Tibial nerve (tissue), 4 donors: Measurements from ENCODE around the gene NACC1. TPM values are rescaled to one million over a fixed set of nuclear protein-coding genes. Genes with fewer than 3 reads are reported as not detected.

Experiments
- DNase-seq, 2 donors: peaks; one replicate each; pipeline ENCODE4 v3.0.0-alpha.2; 2019; ENCODE audit warnings: low spot score in 2 of 2
- H3K27ac ChIP-seq, 4 donors: fragments of 200-600 bp; sonication (generic) in 3 of 4; one replicate each; pipeline ENCODE4 v1.5.1; 2017 to 2019; ENCODE audit warnings: mild to moderate bottlenecking in 1 of 4
- H3K27me3 ChIP-seq, 2 donors: fragments of 200-600 bp; sonication (generic) in 1 of 2; one replicate each; pipeline versions ENCODE4 v1.5.1 to v1.6.0; 2017 to 2019
- H3K36me3 ChIP-seq, 3 donors: fragments of 200-600 bp; sonication (generic); one replicate each; pipeline ENCODE4 v1.5.1; 2018 to 2019
- H3K4me1 ChIP-seq, 4 donors: fragments of 200-600 bp; sonication (generic) in 3 of 4; one replicate each; pipeline ENCODE4 v1.5.1; 2017 to 2019
- H3K4me3 ChIP-seq, 4 donors: fragments of 200-600 bp; sonication (generic) in 3 of 4; one replicate each; pipeline ENCODE4 v1.5.1; 2017 to 2019; ENCODE audit warnings: mild to moderate bottlenecking in 1 of 4, moderate library complexity in 1 of 4
- H3K9me3 ChIP-seq, 4 donors: fragments of 200-600 bp; sonication (generic) in 3 of 4; one replicate each; pipeline ENCODE4 v1.5.1; 2017 to 2019
- EP300 ChIP-seq, 2 donors: sonication (generic); formaldehyde crosslinking; IDR thresholded peaks; one replicate each; pipeline ENCODE4 v1.6.1; 2017; ENCODE audit warnings: antibody characterized with exemption in 2 of 2, mild to moderate bottlenecking in 1 of 2
- POLR2A ChIP-seq, 2 donors: fragments of 450-650 bp; IDR thresholded peaks; one replicate each; pipeline ENCODE4 v1.6.1; 2017; ENCODE audit warnings: antibody characterized with exemption in 2 of 2, mild to moderate bottlenecking in 2 of 2, moderate library complexity in 2 of 2
- WGBS, 2 donors: methylation state at CpG; one replicate each; pipeline ENCODE4 v1.1.5; 2018; 5-methylcytosine and 5-hydroxymethylcytosine counted together
- total RNA-seq, 4 donors: library from RNA; depleted of rRNA; stranded (reverse); fragments of >200 nt; gene quantifications; one replicate each; pipeline ENCODE4 v1.1.0, GENCODE V29; 2016
- TF ChIP-seq, protein P1 (sequence below), 5 experiments: fragments of 200-600 bp in 3 of 5; fragments of 450-650 bp in 2 of 5; sonication (generic) in 3 of 5; IDR thresholded peaks; one replicate each; pipeline ENCODE4 v1.5.1; 2016 to 2019; ENCODE audit warnings: antibody characterized with exemption in 5 of 5, mild to moderate bottlenecking in 3 of 5, moderate library complexity in 2 of 5

The NACC1 gene
- total RNA-seq, 4 donors from 2014 or later: 15.3 to 37.1 (median 25.8) TPM

DNA sequence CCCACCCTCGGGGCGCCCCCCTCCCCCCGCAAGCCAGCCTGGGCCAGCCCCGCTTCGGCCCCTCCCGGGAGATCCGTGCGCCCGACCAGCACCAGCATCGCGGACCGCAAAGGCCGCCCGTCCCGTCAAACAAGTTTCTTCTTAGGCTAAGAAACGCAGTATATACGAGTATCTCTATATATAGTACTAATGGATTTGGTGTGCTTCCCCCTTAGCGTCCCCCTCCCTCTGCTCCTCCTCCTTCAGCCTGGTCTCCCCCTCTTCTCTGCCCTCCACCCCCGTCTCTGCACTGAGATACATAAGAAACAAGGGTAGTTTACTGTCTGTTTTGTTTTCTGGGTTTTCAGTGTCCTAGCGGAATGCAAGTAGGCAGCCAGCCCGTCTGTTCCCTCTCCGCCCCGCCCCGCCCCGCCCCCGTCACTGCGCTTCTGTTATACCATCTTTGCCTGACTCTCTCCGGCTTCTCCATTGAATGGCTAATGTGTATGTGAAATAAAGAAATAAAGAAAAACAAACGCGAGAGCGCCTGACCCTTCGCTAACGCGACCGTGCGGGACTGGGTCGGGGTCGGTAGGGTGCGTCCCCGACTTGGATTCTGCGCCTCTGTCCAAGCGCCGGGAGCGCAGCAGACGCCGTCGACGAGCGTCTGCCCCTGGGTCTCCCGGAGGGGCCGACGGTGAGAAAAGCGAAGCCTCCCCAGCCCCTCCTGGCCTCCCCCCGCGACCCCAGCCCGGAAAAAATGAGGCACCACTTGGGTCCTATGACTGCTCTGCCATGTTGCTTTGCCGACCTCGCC, 19.6 kb upstream of the NACC1 start:
- Histone ChIP-seq H3K27ac (peak overlapping the region; percentile 79 to 93 (median 86)), H3K9me3 (no peaks in the 10 kb centered on the region), H3K4me1 (peaks cover 0 to 92% (median 62%) of the 10 kb centered on the region in 4 donors), H3K36me3 (peaks cover 0 to 8% (median 0%) of the 10 kb centered on the region in 3 donors), H3K27me3 (no peaks in the 10 kb centered on the region), H3K4me3 (peak overlapping the region; percentile 29 to 57 (median 43))
- no peak for DNase-seq
- WGBS, 2 donors: 6 to 16% methylated on average over 31 to 45 of the region's 58 CpGs
- TF ChIP-seq, protein P1, sequence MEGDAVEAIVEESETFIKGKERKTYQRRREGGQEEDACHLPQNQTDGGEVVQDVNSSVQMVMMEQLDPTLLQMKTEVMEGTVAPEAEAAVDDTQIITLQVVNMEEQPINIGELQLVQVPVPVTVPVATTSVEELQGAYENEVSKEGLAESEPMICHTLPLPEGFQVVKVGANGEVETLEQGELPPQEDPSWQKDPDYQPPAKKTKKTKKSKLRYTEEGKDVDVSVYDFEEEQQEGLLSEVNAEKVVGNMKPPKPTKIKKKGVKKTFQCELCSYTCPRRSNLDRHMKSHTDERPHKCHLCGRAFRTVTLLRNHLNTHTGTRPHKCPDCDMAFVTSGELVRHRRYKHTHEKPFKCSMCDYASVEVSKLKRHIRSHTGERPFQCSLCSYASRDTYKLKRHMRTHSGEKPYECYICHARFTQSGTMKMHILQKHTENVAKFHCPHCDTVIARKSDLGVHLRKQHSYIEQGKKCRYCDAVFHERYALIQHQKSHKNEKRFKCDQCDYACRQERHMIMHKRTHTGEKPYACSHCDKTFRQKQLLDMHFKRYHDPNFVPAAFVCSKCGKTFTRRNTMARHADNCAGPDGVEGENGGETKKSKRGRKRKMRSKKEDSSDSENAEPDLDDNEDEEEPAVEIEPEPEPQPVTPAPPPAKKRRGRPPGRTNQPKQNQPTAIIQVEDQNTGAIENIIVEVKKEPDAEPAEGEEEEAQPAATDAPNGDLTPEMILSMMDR (IDR thresholded peaks at IDR 0.05): no peak
- peak in 1 of 2 donors; percentile 23 for TF ChIP-seq EP300 (IDR thresholded peaks at IDR 0.05)
- TF ChIP-seq POLR2A (IDR thresholded peaks at IDR 0.05): no peak

DNA sequence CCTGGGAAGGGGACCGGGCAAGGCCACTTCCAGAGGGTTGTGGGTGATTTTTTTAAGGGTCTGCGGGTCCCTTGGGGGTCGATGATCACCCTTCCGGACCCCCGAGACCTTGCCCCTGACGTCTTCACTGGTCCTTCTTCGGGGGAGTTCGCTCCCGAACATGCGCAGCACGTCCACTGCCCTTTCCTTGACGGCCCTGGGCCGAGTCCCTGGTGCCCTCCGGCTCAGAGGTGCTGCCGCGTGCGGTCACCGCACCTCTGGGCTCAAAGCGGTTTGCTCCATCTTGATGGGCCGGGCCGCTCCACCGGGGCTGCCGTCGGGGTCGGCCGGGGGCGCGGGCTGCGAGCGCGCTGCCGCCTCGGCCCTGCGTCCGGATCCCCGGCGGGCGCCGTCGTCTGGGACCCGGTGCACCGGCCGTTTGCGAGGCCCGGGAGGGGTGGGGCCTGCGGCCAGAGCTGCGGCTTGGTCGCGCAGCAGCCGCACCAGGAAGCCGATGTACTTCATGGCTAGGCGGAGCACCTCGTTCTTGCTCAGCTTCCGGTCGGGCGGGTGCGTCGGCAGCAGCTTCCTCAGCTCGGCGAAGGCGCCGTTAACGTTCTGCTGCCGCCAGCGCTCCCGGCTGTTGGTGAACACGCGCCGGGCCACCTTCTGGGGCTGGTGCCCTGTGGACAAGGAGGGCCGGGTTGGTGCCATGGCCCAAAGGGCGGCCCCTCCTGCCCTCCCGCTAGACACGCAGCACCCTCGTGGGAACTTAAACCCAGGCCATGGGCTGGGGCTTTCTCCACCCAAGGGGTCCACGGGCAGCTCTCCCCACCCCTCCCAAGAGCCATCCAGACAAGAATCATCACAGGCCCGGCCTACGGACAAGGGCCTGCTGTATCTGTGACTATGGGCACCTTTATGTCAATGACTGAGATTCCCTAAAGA, 18.7 kb upstream of the NACC1 start:
- peak overlapping the region; percentile 29 to 57 (median 43) for H3K4me3 ChIP-seq
- peak overlapping the region; percentile 79 to 93 (median 86) for H3K27ac ChIP-seq
- peak in 1 of 2 donors; percentile 52 for DNase-seq
- peaks cover 0 to 92% (median 58%) of the 10 kb centered on the region in 4 donors for H3K4me1 ChIP-seq
- H3K9me3 ChIP-seq: no peaks in the 10 kb centered on the region
- no peaks in the 10 kb centered on the region for H3K27me3 ChIP-seq
- H3K36me3 ChIP-seq: peaks cover 0 to 8% (median 0%) of the 10 kb centered on the region in 3 donors
- TF ChIP-seq EP300 (IDR thresholded peaks at IDR 0.05): peak in 1 of 2 donors; percentile 55
- peak in 1 of 2 donors; percentile 41 for TF ChIP-seq POLR2A (IDR thresholded peaks at IDR 0.05)
- TF ChIP-seq, protein P1 (IDR thresholded peaks at IDR 0.05): no peak
- 18 to 41% methylated on average over 50 to 51 of the region's 77 CpGs for WGBS, 2 donors

DNA sequence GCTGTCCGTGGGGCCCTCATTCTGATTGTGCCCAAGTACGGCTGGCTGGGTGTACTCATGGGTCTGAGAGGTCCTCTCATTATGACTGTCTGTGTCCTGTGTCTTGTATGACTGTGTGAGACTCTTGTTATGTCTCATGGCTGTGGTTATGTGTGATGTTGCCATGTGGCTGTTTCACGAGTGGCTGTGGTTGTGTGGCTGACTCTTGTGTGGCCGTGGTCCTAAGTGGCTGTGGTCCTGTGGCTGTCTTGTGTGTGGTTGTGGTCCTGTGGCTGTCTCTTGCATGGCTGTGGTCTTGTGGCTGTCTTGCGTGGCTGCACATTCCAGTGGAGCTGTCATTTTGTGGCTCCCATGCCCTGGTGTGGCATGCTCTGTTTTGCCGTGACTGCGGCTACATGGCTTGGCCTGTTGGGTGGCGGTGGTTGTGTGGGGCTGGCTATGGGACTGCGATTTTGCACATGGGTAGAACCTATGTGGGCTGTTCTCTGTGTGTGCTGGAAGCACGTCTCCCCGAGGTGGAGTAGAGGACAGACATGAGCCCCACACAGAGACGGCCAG, 18.0 kb upstream of the NACC1 start:
- TF ChIP-seq, protein P1 (IDR thresholded peaks at IDR 0.05): no peak
- TF ChIP-seq EP300 (IDR thresholded peaks at IDR 0.05) (no peak), POLR2A (IDR thresholded peaks at IDR 0.05) (no peak)
- peak overlapping the region in 3 of 4 donors; percentile 24 to 57 (median 43) for H3K4me3 ChIP-seq
- peak overlapping the region in 3 of 4 donors; percentile 84 to 93 (median 88) for H3K27ac ChIP-seq
- no peaks in the 10 kb centered on the region for H3K27me3 ChIP-seq
- H3K4me1 ChIP-seq: peaks cover 0 to 88% (median 51%) of the 10 kb centered on the region in 4 donors
- WGBS, 2 donors: 70 to 80% methylated on average over 11 to 12 of the region's 12 CpGs
- no peak for DNase-seq
- H3K36me3 ChIP-seq: peaks cover 0 to 10% (median 0%) of the 10 kb centered on the region in 3 donors
- H3K9me3 ChIP-seq: no peaks in the 10 kb centered on the region

DNA sequence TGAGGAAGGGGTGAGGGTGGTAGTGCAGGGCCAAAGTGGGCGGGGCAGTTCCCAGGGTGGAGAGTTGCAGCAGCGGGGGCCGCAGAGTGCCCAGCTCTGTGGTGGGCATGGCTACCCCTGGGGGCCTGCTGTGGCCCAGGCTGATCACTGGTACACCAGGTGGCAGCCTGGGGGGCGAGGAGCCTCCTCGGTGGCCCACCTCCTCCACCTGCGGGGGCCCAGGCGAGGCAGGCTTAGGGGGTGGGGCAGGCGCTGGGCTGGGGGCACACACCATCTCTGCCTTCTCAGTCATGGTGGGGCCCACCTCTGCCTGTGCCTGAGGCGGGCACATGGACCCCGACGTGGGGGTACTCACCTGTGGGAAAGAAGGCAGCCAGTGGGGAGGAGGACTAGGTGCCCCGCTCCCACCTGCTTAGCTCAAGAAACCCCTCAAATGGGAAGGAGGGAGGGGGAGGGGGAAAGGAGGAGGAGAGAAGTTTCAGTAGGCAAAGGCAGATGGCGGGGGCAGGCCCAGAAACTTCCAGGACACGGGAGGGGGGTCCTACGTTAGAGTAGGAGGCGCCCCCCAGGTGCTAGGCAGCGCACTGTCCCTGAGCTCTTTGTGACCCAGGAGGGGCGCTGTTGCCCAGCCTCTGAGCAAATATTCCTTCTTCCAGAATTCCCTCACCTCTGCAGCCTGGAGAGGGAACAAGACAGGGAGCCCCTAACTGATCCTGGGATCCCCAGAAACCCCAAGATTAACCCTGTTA, 17.0 kb upstream of the NACC1 start:
- Histone ChIP-seq H3K27me3 (no peaks in the 10 kb centered on the region), H3K4me3 (peak overlapping the region in 3 of 4 donors; percentile 52 to 61 (median 57)), H3K36me3 (peaks cover 0 to 15% (median 0%) of the 10 kb centered on the region in 3 donors), H3K9me3 (no peaks in the 10 kb centered on the region), H3K4me1 (peaks cover 0 to 79% (median 43%) of the 10 kb centered on the region in 4 donors), H3K27ac (peak overlapping the region in 3 of 4 donors; percentile 84 to 93 (median 88))
- no peak for DNase-seq
- TF ChIP-seq, protein P1 (IDR thresholded peaks at IDR 0.05): peak in 1 of 5 experiments; percentile 10
- TF ChIP-seq EP300 (IDR thresholded peaks at IDR 0.05): no peak
- WGBS, 2 donors: 51 to 66% methylated on average over 11 to 13 of the region's 18 CpGs
